H9 (cell line): Measurements from ENCODE around the gene ALB. TPM values are rescaled to one million over a fixed set of nuclear protein-coding genes. Genes with fewer than 3 reads are reported as not detected.

Experiments used
- DNase-seq: peaks from one replicate; pipeline ENCODE4 v3.0.0-alpha.2; 2017
- H2AFZ ChIP-seq: one replicate; pipeline ENCODE4 v1.6.1; 2013; ENCODE audit warnings: mild to moderate bottlenecking, low read length, control low read depth, moderate library complexity
- H2AK5ac ChIP-seq: 2 replicates; pipeline ENCODE4 v1.6.1; 2013; ENCODE audit warnings: low read length, control low read depth, mixed read lengths; ENCODE audit not compliant: insufficient read length
- H2BK120ac ChIP-seq: one replicate; pipeline ENCODE4 v1.6.1; 2013; ENCODE audit warnings: low read depth, mild to moderate bottlenecking, low read length, control low read depth, inconsistent platforms; ENCODE audit not compliant: poor library complexity, severe bottlenecking
- H2BK12ac ChIP-seq: 2 replicates; pipeline ENCODE4 v1.6.1; 2013; ENCODE audit warnings: low read length, control low read depth, mixed read lengths, low read depth; ENCODE audit not compliant: insufficient read length
- H2BK15ac ChIP-seq: 2 replicates; pipeline ENCODE4 v1.6.1; 2013; ENCODE audit warnings: low read depth, low read length, control low read depth
- H2BK20ac ChIP-seq: one replicate; pipeline ENCODE4 v1.6.1; 2013; ENCODE audit warnings: low read depth, mild to moderate bottlenecking, low read length, control low read depth, inconsistent platforms; ENCODE audit not compliant: poor library complexity, severe bottlenecking
- H2BK5ac ChIP-seq: 2 replicates; pipeline ENCODE4 v1.6.1; 2013; ENCODE audit warnings: low read length, control low read depth, mixed read lengths; ENCODE audit not compliant: insufficient read length
- H3K14ac ChIP-seq: 2 replicates; pipeline ENCODE4 v1.6.1; 2013; ENCODE audit warnings: low read length, control low read depth; ENCODE audit not compliant: insufficient read depth
- H3K18ac ChIP-seq: 2 replicates; pipeline ENCODE4 v1.6.1; 2013; ENCODE audit warnings: low read depth, mild to moderate bottlenecking, mixed read lengths, low read length, control low read depth; ENCODE audit not compliant: insufficient read length
- H3K23ac ChIP-seq: 2 replicates; pipeline ENCODE4 v1.6.1; 2013; ENCODE audit warnings: low read length, control low read depth, mixed read lengths, low read depth; ENCODE audit not compliant: insufficient read length
- H3K23me2 ChIP-seq: 2 replicates; pipeline ENCODE4 v1.6.1; 2013; ENCODE audit warnings: low read depth, mild to moderate bottlenecking, mixed read lengths, low read length, control low read depth; ENCODE audit not compliant: insufficient read length, poor library complexity, severe bottlenecking
- H3K27ac ChIP-seq: 2 replicates; pipeline ENCODE4 v1.5.1; 2013; ENCODE audit warnings: low read length, control low read depth, mixed read lengths, low read depth; ENCODE audit not compliant: insufficient read length
- H3K27me3 ChIP-seq: 2 replicates; pipeline ENCODE4 v1.6.1; 2013; ENCODE audit warnings: low read length, control low read depth, inconsistent platforms; ENCODE audit not compliant: insufficient read depth
- H3K4ac ChIP-seq: 2 replicates; pipeline ENCODE4 v1.6.1; 2013; ENCODE audit warnings: low read depth, mild to moderate bottlenecking, control low read depth, inconsistent platforms, low read length, moderate library complexity
- H3K4me1 ChIP-seq: 2 replicates; pipeline ENCODE4 v1.6.1; 2013; ENCODE audit warnings: low read length, control low read depth, inconsistent platforms; ENCODE audit not compliant: insufficient read depth
- H3K4me2 ChIP-seq: 2 replicates; pipeline ENCODE4 v1.6.1; 2013; ENCODE audit warnings: low read length, control low read depth, mixed read lengths; ENCODE audit not compliant: insufficient read length, insufficient read depth
- H3K56ac ChIP-seq: 2 replicates; pipeline ENCODE4 v1.6.1; 2013; ENCODE audit warnings: low read depth, mild to moderate bottlenecking, mixed read lengths, low read length, control low read depth; ENCODE audit not compliant: insufficient read length
- H3K79me1 ChIP-seq: 2 replicates; pipeline ENCODE4 v1.6.1; 2013; ENCODE audit warnings: low read depth, mild to moderate bottlenecking, moderate library complexity, low read length, control low read depth, inconsistent platforms; ENCODE audit not compliant: insufficient read depth, poor library complexity, severe bottlenecking
- H3K79me2 ChIP-seq: 2 replicates; pipeline ENCODE4 v1.6.1; 2013; ENCODE audit warnings: low read length, control low read depth, inconsistent platforms; ENCODE audit not compliant: insufficient read depth
- H3K9ac ChIP-seq: 2 replicates; pipeline ENCODE4 v1.6.1; 2013; ENCODE audit warnings: low read length, control low read depth, mixed read lengths; ENCODE audit not compliant: insufficient read length; ENCODE audit errors: extremely low read depth
- H3K9me3 ChIP-seq: one replicate; pipeline ENCODE4 v1.6.1; 2013; ENCODE audit warnings: low read depth, low read length, inconsistent platforms; ENCODE audit not compliant: control insufficient read depth
- H3T11ph ChIP-seq: one replicate; pipeline ENCODE4 v1.6.1; 2013; ENCODE audit warnings: mild to moderate bottlenecking, low read length, control low read depth, inconsistent platforms
- H4K20me1 ChIP-seq: one replicate; pipeline ENCODE4 v1.6.1; 2013; ENCODE audit not compliant: control insufficient read depth, insufficient read length, insufficient read depth
- H4K5ac ChIP-seq: 2 replicates; pipeline ENCODE4 v1.6.1; 2013; ENCODE audit warnings: low read depth, mild to moderate bottlenecking, mixed read lengths, low read length, control low read depth; ENCODE audit not compliant: insufficient read length
- H4K8ac ChIP-seq: replicated peaks from 2 replicates; pipeline ENCODE4 v1.6.1; 2013; ENCODE audit warnings: low read length, control low read depth, mixed read lengths, low read depth; ENCODE audit not compliant: insufficient read length
- H4K91ac ChIP-seq: 2 replicates; pipeline ENCODE4 v1.6.1; 2013; ENCODE audit warnings: low read depth, mild to moderate bottlenecking, moderate library complexity, mixed read lengths, low read length, control low read depth; ENCODE audit not compliant: insufficient read length
- H3K27ac Mint-ChIP-seq, 3 experiments: 2 replicates in 2 of 3; 3 replicates in 1 of 3; pipeline ENCODE4 v1.8.0; 2020 to 2021; ENCODE audit warnings: mixed read lengths in 3 of 3, mild to moderate bottlenecking in 1 of 3, moderate library complexity in 1 of 3
- H3K27me3 Mint-ChIP-seq: 2 replicates; pipeline ENCODE4 v1.8.0; 2021; ENCODE audit warnings: low read depth, mild to moderate bottlenecking, moderate library complexity, mixed read lengths
- H3K36me3 Mint-ChIP-seq, 3 experiments: 2 replicates in 2 of 3; 3 replicates in 1 of 3; pipeline ENCODE4 v1.8.0; 2020 to 2021; ENCODE audit warnings: low read depth in 3 of 3, mixed read lengths in 3 of 3; ENCODE audit not compliant: insufficient read depth in 1 of 3
- H3K4me1 Mint-ChIP-seq, 2 experiments: 2 replicates each; pipeline ENCODE4 v1.8.0; 2020; ENCODE audit warnings: mixed read lengths in 2 of 2
- H3K4me3 Mint-ChIP-seq, 2 experiments: 2 replicates in 1 of 2; 3 replicates in 1 of 2; pipeline ENCODE4 v1.8.0; 2020 to 2021; ENCODE audit warnings: mild to moderate bottlenecking in 2 of 2, mixed read lengths in 2 of 2, moderate library complexity in 1 of 2
- H3K9me3 Mint-ChIP-seq, 2 experiments: 2 replicates in 1 of 2; 3 replicates in 1 of 2; pipeline ENCODE4 v1.8.0; 2020; ENCODE audit warnings: mild to moderate bottlenecking in 2 of 2, mixed read lengths in 2 of 2, moderate library complexity in 1 of 2
- CTCF ChIP-seq: fragments of 200-600 bp; sonication (generic); conservative IDR thresholded peaks from 3 replicates; pipeline ENCODE4 v1.8.0; 2021; ENCODE audit warnings: antibody characterized with exemption, mild to moderate bottlenecking
- WGBS: extraction: QIAGEN DNeasy Blood & Tissue Kit; methylation state at CpG from one replicate; pipeline ENCODE4 v1.1.7; 2013; ENCODE audit warnings: missing lambda C conversion rate, low lambda C conversion rate, mixed read lengths; ENCODE audit not compliant: insufficient read length; ENCODE audit errors: extremely low coverage; 5-methylcytosine and 5-hydroxymethylcytosine counted together
- total RNA-seq: library from RNA; stranded (reverse); gene quantifications from 2 replicates; pipeline ENCODE4 v1.2.1, GENCODE V29; 2021

The ALB gene
- total RNA-seq, 1 experiment from 2014 or later = not detected

DNA sequence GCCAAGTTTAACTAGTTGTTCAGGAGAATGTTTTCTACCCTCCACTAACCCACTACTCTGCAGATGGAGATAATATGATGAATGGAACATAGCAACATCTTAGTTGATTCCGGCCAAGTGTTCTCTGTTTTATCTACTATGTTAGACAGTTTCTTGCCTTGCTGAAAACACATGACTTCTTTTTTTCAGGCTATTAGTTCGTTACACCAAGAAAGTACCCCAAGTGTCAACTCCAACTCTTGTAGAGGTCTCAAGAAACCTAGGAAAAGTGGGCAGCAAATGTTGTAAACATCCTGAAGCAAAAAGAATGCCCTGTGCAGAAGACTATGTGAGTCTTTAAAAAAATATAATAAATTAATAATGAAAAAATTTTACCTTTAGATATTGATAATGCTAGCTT is 13.3 kb downstream of the ALB start:
- H3K18ac ChIP-seq = no peak overlapping the region
- no peak overlapping the region for H2BK12ac ChIP-seq
- no peak overlapping the region for H2BK15ac ChIP-seq
- no peak overlapping the region for H2BK5ac ChIP-seq
- H3K9me3 Mint-ChIP-seq = no peaks in the 10 kb centered on the region
- no peaks in the 10 kb centered on the region for H3K27me3 Mint-ChIP-seq
- no peaks in the 10 kb centered on the region for H3K27me3 ChIP-seq
- no peak overlapping the region for H2BK120ac ChIP-seq
- H3K4me1 Mint-ChIP-seq = peaks cover 3 to 4% of the 10 kb centered on the region in 2 experiments; a peak in 3 of 4 replicates
- no peaks in the 10 kb centered on the region for H3K9me3 ChIP-seq
- no peak overlapping the region for H3T11ph ChIP-seq
- no peak overlapping the region for H3K56ac ChIP-seq
- H3K79me2 ChIP-seq = no peaks in the 10 kb centered on the region
- no peak overlapping the region for H4K91ac ChIP-seq
- H2AFZ ChIP-seq = no peak overlapping the region
- no peak overlapping the region for H2BK20ac ChIP-seq
- H3K4me3 Mint-ChIP-seq = no peak overlapping the region
- H3K23ac ChIP-seq = no peak overlapping the region
- H4K8ac ChIP-seq = no peak overlapping the region
- H4K5ac ChIP-seq = no peak overlapping the region
- no peak for TF ChIP-seq CTCF
- DNase-seq = no peak
- H3K79me1 ChIP-seq = no peaks in the 10 kb centered on the region
- no peaks in the 10 kb centered on the region for H3K4me1 ChIP-seq
- no peak overlapping the region for H3K14ac ChIP-seq
- no peak overlapping the region for H2AK5ac ChIP-seq
- no peaks in the 10 kb centered on the region for H3K23me2 ChIP-seq
- no peak overlapping the region for H3K9ac ChIP-seq
- no peak overlapping the region for H3K27ac Mint-ChIP-seq
- H3K27ac ChIP-seq = no peak overlapping the region
- H3K36me3 Mint-ChIP-seq = no peaks in the 10 kb centered on the region
- WGBS = no CpG with 5 or more reads among the region's 2 CpGs
- no peak overlapping the region for H3K4me2 ChIP-seq
- H3K4ac ChIP-seq = no peak overlapping the region
- no peaks in the 10 kb centered on the region for H4K20me1 ChIP-seq
